Measurements from ENCODE around the gene ANK2. TPM values are rescaled to one million over a fixed set of nuclear protein-coding genes. Genes with fewer than 3 reads are reported as not detected.

The ANK2 gene
- total and polyA plus RNA-seq, 2 experiments from 2014 or later, result 10.9 to 25.9 TPM

DNA sequence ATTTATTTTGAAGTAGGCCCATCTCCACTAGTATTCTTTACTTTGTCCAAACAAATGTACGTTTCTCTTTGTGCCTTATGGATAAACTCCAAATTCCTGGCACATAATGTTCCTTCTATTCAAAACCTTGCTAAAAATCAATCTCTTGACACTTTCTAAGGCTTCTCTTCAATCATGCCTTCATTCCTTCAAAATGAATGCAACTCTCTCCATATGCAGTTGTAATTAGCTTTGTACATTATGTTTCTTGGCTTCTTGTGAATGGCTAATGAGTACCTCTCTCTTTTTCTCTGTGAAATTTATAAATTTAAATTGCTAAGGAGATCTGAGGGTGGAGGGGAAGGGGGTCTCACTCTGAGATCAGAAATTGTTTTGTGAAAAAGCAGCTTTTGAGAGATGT is 24.0 kb upstream of the ANK2 start:
- H3F3A ChIP-seq (ENCODE audit: insufficient read depth), result no peaks in the 10 kb centered on the region; the same call in 1 of the 2 replicates
- no peak overlapping the region for H3K4me2 ChIP-seq (ENCODE audit: unreplicated experiment)
- no peaks in the 10 kb centered on the region for H3K79me2 ChIP-seq (ENCODE audit: insufficient read depth)
- no peaks in the 10 kb centered on the region for H3K9me2 ChIP-seq (ENCODE audit: insufficient read depth)
- H3K4me1 ChIP-seq (ENCODE audit: insufficient read depth), result peaks cover 28% of the 10 kb centered on the region
- no peaks in the 10 kb centered on the region for H3K36me3 ChIP-seq (ENCODE audit: low read depth)
- in situ Hi-C loops (cut with MboI), result no loop called here
- WGBS, 2 experiments (ENCODE audit: low coverage in 1 of 2, low lambda C conversion rate in 2 of 2, missing lambda C conversion rate in 2 of 2), result 90 to 100% methylated on average over 1 of the region's 1 CpG
- H4K20me1 ChIP-seq (ENCODE audit: insufficient read depth), result no peaks in the 10 kb centered on the region
- no peak overlapping the region for H2AFZ ChIP-seq
- H3K4me3 ChIP-seq, result no peak overlapping the region
- no peaks in the 10 kb centered on the region for H3K9me3 ChIP-seq (ENCODE audit: low read depth)
- no peak overlapping the region for H3K9ac ChIP-seq
- no peak for TF ChIP-seq EZH2phosphoT487 (IDR thresholded peaks at IDR 0.05; ENCODE audit: insufficient read depth, low read depth)
- TF ChIP-seq EZH2 (IDR thresholded peaks at IDR 0.05; ENCODE audit: insufficient read depth, poor library complexity, severe bottlenecking), result no peak
- no peaks in the 10 kb centered on the region for H3K27me3 ChIP-seq (replicated peaks; ENCODE audit: insufficient read depth)
- H3K27ac ChIP-seq, result no peak overlapping the region
- no peak for DNase-seq

DNA sequence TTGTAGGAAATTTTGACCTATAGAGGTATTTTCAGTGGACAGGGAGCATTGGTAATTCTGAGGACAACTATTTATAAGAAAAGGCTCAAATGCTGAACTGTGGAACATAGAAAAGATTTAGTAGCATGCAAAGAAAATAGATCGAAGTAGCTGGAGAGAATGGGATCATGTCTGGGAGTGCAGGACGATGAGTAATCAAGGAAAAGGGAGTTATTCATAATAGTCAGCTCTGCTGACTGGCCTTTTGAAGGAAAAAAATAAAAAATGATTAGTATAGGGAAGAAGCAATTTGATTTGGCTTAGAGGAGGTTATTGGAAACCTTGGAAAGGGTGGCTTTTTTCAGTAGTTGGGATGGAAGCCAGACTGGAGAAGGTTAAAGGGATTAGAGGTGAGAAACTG is 22.9 kb upstream of the ANK2 start:
- H3K4me3 ChIP-seq, result peak overlapping the region; percentile 25; the same call in 1 of the 2 replicates
- H3K4me1 ChIP-seq (ENCODE audit: insufficient read depth), result peaks cover 19% of the 10 kb centered on the region
- no peak overlapping the region for H3K9ac ChIP-seq
- DNase-seq, result peak; percentile 69
- no peaks in the 10 kb centered on the region for H3K79me2 ChIP-seq (ENCODE audit: insufficient read depth)
- no peaks in the 10 kb centered on the region for H3K9me3 ChIP-seq (ENCODE audit: low read depth)
- 0 out of 2 replicates have a peak overlapping the region, but pooled peaks have one; percentile 11 for H3K27ac ChIP-seq
- WGBS, 2 experiments (ENCODE audit: low coverage in 1 of 2, low lambda C conversion rate in 2 of 2, missing lambda C conversion rate in 2 of 2), result 0 to 8% methylated on average over 2 of the region's 2 CpGs
- H3K9me2 ChIP-seq (ENCODE audit: insufficient read depth), result no peaks in the 10 kb centered on the region
- no peaks in the 10 kb centered on the region for H3K27me3 ChIP-seq (replicated peaks; ENCODE audit: insufficient read depth)
- H4K20me1 ChIP-seq (ENCODE audit: insufficient read depth), result no peaks in the 10 kb centered on the region
- H2AFZ ChIP-seq, result peak overlapping the region; percentile 56
- peak overlapping the region; percentile 60 for H3K4me2 ChIP-seq (ENCODE audit: unreplicated experiment)
- H3K36me3 ChIP-seq (ENCODE audit: low read depth), result no peaks in the 10 kb centered on the region
- TF ChIP-seq EZH2 (IDR thresholded peaks at IDR 0.05; ENCODE audit: insufficient read depth, poor library complexity, severe bottlenecking) (no peak), EZH2phosphoT487 (IDR thresholded peaks at IDR 0.05; ENCODE audit: insufficient read depth, low read depth) (no peak)
- no peaks in the 10 kb centered on the region; the same call in 1 of the 2 replicates for H3F3A ChIP-seq (ENCODE audit: insufficient read depth)
- in situ Hi-C loops (cut with MboI), result no loop called here

DNA sequence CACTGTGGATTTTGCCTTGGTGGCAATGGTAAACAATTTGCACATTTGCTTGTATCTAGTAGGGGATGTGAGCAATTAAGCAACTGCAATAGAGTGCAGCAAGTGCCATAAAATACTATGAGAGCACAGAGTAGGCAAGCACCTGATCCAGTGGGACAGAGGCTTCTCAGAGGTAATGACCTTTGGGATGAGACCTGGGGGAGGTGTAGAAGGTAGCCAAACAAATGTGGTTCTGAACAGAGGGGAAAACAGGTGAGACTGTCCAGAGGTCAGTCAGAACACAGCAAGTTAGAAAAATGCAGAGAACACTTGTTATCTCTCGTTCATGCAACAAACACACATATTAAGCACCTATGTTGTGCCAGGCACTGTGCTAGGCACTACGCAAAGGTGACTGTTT is 21.4 kb upstream of the ANK2 start:
- Histone ChIP-seq H3K36me3 (ENCODE audit: low read depth) (no peaks in the 10 kb centered on the region), H3K9me3 (ENCODE audit: low read depth) (no peaks in the 10 kb centered on the region), H2AFZ (no peak overlapping the region), H3K27ac (no peak overlapping the region), H3F3A (ENCODE audit: insufficient read depth) (no peaks in the 10 kb centered on the region; the same call in 1 of the 2 replicates), H3K27me3 (replicated peaks; ENCODE audit: insufficient read depth) (no peaks in the 10 kb centered on the region), H3K79me2 (ENCODE audit: insufficient read depth) (no peaks in the 10 kb centered on the region), H3K4me1 (ENCODE audit: insufficient read depth) (peaks cover 14% of the 10 kb centered on the region), H3K4me2 (ENCODE audit: unreplicated experiment) (no peak overlapping the region), H4K20me1 (ENCODE audit: insufficient read depth) (no peaks in the 10 kb centered on the region), H3K4me3 (no peak overlapping the region), H3K9me2 (ENCODE audit: insufficient read depth) (no peaks in the 10 kb centered on the region), H3K9ac (no peak overlapping the region)
- no peak for TF ChIP-seq EZH2 (IDR thresholded peaks at IDR 0.05; ENCODE audit: insufficient read depth, poor library complexity, severe bottlenecking)
- TF ChIP-seq EZH2phosphoT487 (IDR thresholded peaks at IDR 0.05; ENCODE audit: insufficient read depth, low read depth), result no peak
- no peak for DNase-seq
- in situ Hi-C loops (cut with MboI), result no loop called here
- WGBS, 2 experiments (ENCODE audit: low coverage in 1 of 2, low lambda C conversion rate in 2 of 2, missing lambda C conversion rate in 2 of 2), result 80 to 88% methylated on average over 2 of the region's 2 CpGs

DNA sequence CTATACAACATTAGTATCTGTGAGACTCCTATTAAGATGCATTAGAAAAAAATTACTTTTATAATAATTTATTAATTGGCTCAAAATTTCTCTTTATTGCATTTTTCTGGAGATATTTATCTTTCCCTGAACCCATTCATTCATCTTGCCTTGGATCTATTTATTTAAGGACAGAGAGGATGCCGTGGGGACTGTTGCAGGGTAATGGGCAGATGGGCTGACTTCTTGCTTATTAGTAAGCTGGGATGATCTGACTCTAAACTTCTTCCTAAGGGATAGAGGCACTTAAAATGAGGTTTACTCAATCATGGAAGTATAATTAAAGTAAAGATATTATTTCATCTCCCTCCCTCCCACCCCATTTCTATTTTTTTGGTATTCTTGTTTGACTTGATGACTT is 18.2 kb upstream of the ANK2 start:
- no peak overlapping the region for H3K4me2 ChIP-seq (ENCODE audit: unreplicated experiment)
- H4K20me1 ChIP-seq (ENCODE audit: insufficient read depth), result no peaks in the 10 kb centered on the region
- H3K4me3 ChIP-seq, result no peak overlapping the region
- no peaks in the 10 kb centered on the region for H3K27me3 ChIP-seq (replicated peaks; ENCODE audit: insufficient read depth)
- DNase-seq, result no peak
- H3K9me3 ChIP-seq (ENCODE audit: low read depth), result no peaks in the 10 kb centered on the region
- no peak overlapping the region for H3K9ac ChIP-seq
- no peaks in the 10 kb centered on the region; the same call in 1 of the 2 replicates for H3K9me2 ChIP-seq (ENCODE audit: insufficient read depth)
- H3K36me3 ChIP-seq (ENCODE audit: low read depth), result no peaks in the 10 kb centered on the region
- no peak overlapping the region for H3K27ac ChIP-seq
- no peak overlapping the region for H2AFZ ChIP-seq
- H3F3A ChIP-seq (ENCODE audit: insufficient read depth), result no peaks in the 10 kb centered on the region; the same call in 1 of the 2 replicates
- H3K79me2 ChIP-seq (ENCODE audit: insufficient read depth), result no peaks in the 10 kb centered on the region
- TF ChIP-seq EZH2phosphoT487 (IDR thresholded peaks at IDR 0.05; ENCODE audit: insufficient read depth, low read depth) (no peak), EZH2 (IDR thresholded peaks at IDR 0.05; ENCODE audit: insufficient read depth, poor library complexity, severe bottlenecking) (no peak)
- peaks cover 10% of the 10 kb centered on the region for H3K4me1 ChIP-seq (ENCODE audit: insufficient read depth)
- 94 to 98% methylated on average over 1 of the region's 1 CpG for WGBS, 2 experiments (ENCODE audit: low coverage in 1 of 2, low lambda C conversion rate in 2 of 2, missing lambda C conversion rate in 2 of 2)
- in situ Hi-C loops (cut with MboI), result no loop called here

DNA sequence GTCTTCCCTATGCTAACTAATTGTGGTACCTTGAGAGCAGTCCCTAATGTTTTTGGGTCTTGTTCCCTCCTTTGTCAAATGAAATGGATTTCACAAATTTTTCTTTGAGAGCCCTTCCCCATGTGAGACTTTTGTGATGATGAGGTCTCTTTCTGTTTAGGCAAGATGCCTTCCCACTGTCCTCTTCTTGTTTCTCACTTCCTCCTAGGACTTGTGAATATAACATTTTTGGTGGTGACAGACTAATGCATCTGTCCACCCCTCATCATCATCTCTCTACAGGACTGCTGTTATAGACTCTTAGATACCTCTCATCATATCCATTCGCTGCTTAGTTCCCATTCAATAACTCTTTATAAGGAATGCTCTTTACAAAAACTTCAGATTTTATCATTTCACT is 8.7 kb upstream of the ANK2 start:
- in situ Hi-C loops (cut with MboI), result no loop called here
- Histone ChIP-seq H3K4me3 (no peak overlapping the region), H3K9me2 (ENCODE audit: insufficient read depth) (no peaks in the 10 kb centered on the region), H3K4me2 (ENCODE audit: unreplicated experiment) (no peak overlapping the region), H3F3A (ENCODE audit: insufficient read depth) (no peaks in the 10 kb centered on the region), H3K4me1 (ENCODE audit: insufficient read depth) (no peaks in the 10 kb centered on the region), H3K27ac (no peak overlapping the region), H3K9ac (no peak overlapping the region), H2AFZ (no peak overlapping the region), H4K20me1 (ENCODE audit: insufficient read depth) (no peaks in the 10 kb centered on the region), H3K9me3 (ENCODE audit: low read depth) (no peaks in the 10 kb centered on the region), H3K27me3 (replicated peaks; ENCODE audit: insufficient read depth) (no peaks in the 10 kb centered on the region), H3K36me3 (ENCODE audit: low read depth) (no peaks in the 10 kb centered on the region), H3K79me2 (ENCODE audit: insufficient read depth) (no peaks in the 10 kb centered on the region)
- no peak for TF ChIP-seq EZH2 (IDR thresholded peaks at IDR 0.05; ENCODE audit: insufficient read depth, poor library complexity, severe bottlenecking)
- no peak for TF ChIP-seq EZH2phosphoT487 (IDR thresholded peaks at IDR 0.05; ENCODE audit: insufficient read depth, low read depth)
- 69 to 90% methylated on average over 1 of the region's 1 CpG for WGBS, 2 experiments (ENCODE audit: low coverage in 1 of 2, low lambda C conversion rate in 2 of 2, missing lambda C conversion rate in 2 of 2)
- DNase-seq, result no peak

Data from GM23248 (cell line).